DND-41 (cell line): ENCODE measurements around the gene RMND5A.

Experiments
- ATAC-seq: fragments of 200-7000 bp; cut with Tn5 transposase; 3 replicates; pipeline ENCODE4 v1.9.1; 2021; ENCODE audit warnings: low read depth; ENCODE audit not compliant: insufficient read depth
- DNase-seq: peaks from one replicate; pipeline ENCODE4 v3.0.0-alpha.2; 2020
- H2AFZ ChIP-seq: 2 replicates; pipeline ENCODE4 v1.6.0; 2012; ENCODE audit warnings: low read depth, low read length
- H3K27ac ChIP-seq: 2 replicates; pipeline ENCODE4 v1.5.1; 2012; ENCODE audit warnings: low read length, inconsistent platforms
- H3K27me3 ChIP-seq: fragments of 200-600 bp; sonication (generic); 2 replicates; pipeline ENCODE4 v1.6.0; 2012; ENCODE audit warnings: low read length, mild to moderate bottlenecking, inconsistent platforms; ENCODE audit not compliant: insufficient read depth, poor library complexity
- H3K36me3 ChIP-seq: 2 replicates; pipeline ENCODE4 v1.5.1; 2012; ENCODE audit warnings: low read length, inconsistent platforms; ENCODE audit not compliant: insufficient read depth
- H3K4me1 ChIP-seq: 2 replicates; pipeline ENCODE4 v1.5.1; 2012; ENCODE audit warnings: mild to moderate bottlenecking, low read length; ENCODE audit not compliant: insufficient read depth
- H3K4me2 ChIP-seq: 2 replicates; pipeline ENCODE4 v1.6.0; 2012; ENCODE audit warnings: mild to moderate bottlenecking, moderate library complexity, low read length, inconsistent platforms; ENCODE audit not compliant: insufficient read depth
- H3K4me3 ChIP-seq, 2 experiments: fragments of 200-600 bp in 1 of 2; shearing (Covaris generic) in 1 of 2; 2 replicates each; pipeline ENCODE4 v1.5.1; 2012 to 2016; ENCODE audit warnings: inconsistent platforms in 2 of 2, low read length in 2 of 2, mild to moderate bottlenecking in 2 of 2, low read depth in 1 of 2, moderate library complexity in 1 of 2
- H3K79me2 ChIP-seq: 2 replicates; pipeline ENCODE4 v1.6.0; 2012; ENCODE audit warnings: low read length, inconsistent platforms; ENCODE audit not compliant: insufficient read depth
- H3K9ac ChIP-seq: 2 replicates; pipeline ENCODE4 v1.6.0; 2012; ENCODE audit warnings: low read depth, mild to moderate bottlenecking, inconsistent platforms, low read length, moderate library complexity
- H3K9me3 ChIP-seq: 2 replicates; pipeline ENCODE4 v1.5.1; 2012; ENCODE audit warnings: low read length, moderate library complexity, mild to moderate bottlenecking, inconsistent platforms; ENCODE audit not compliant: insufficient read depth, severe bottlenecking
- H4K20me1 ChIP-seq: 2 replicates; pipeline ENCODE4 v1.6.0; 2012; ENCODE audit warnings: low read length; ENCODE audit not compliant: insufficient read depth
- EZH2 ChIP-seq: IDR thresholded peaks from 3 replicates; pipeline ENCODE4 v1.6.1; 2012; ENCODE audit warnings: borderline replicate concordance, low read depth, mild to moderate bottlenecking, moderate library complexity, low read length, inconsistent platforms; ENCODE audit not compliant: severe bottlenecking
- TF ChIP-seq, protein P1 (sequence below): IDR thresholded peaks from 2 replicates; pipeline ENCODE4 v1.5.1; 2012; ENCODE audit warnings: borderline replicate concordance, low read length, moderate library complexity, mild to moderate bottlenecking; ENCODE audit not compliant: poor library complexity, severe bottlenecking; ENCODE audit errors: extremely low read depth

Gene RMND5A

GRCh38 chr2:86786001-86786536 is 66.0 kb downstream of the RMND5A start:
- no peaks in the 10 kb centered on the region for H3K79me2 ChIP-seq
- H3K27ac ChIP-seq, result no peak overlapping the region
- no peak overlapping the region for H3K4me3 ChIP-seq
- no peak overlapping the region for H3K9ac ChIP-seq
- H3K9me3 ChIP-seq, result no peaks in the 10 kb centered on the region
- H3K27me3 ChIP-seq, result no peaks in the 10 kb centered on the region
- H3K4me2 ChIP-seq, result no peak overlapping the region
- ATAC-seq (peak; percentile 45; the same call in 1 of the 3 replicates), DNase-seq (no peak)
- no peaks in the 10 kb centered on the region for H3K36me3 ChIP-seq
- H4K20me1 ChIP-seq, result no peaks in the 10 kb centered on the region
- no peak overlapping the region for H2AFZ ChIP-seq
- TF ChIP-seq, protein P1, sequence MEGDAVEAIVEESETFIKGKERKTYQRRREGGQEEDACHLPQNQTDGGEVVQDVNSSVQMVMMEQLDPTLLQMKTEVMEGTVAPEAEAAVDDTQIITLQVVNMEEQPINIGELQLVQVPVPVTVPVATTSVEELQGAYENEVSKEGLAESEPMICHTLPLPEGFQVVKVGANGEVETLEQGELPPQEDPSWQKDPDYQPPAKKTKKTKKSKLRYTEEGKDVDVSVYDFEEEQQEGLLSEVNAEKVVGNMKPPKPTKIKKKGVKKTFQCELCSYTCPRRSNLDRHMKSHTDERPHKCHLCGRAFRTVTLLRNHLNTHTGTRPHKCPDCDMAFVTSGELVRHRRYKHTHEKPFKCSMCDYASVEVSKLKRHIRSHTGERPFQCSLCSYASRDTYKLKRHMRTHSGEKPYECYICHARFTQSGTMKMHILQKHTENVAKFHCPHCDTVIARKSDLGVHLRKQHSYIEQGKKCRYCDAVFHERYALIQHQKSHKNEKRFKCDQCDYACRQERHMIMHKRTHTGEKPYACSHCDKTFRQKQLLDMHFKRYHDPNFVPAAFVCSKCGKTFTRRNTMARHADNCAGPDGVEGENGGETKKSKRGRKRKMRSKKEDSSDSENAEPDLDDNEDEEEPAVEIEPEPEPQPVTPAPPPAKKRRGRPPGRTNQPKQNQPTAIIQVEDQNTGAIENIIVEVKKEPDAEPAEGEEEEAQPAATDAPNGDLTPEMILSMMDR, result no peak
- TF ChIP-seq EZH2, result no peak
- H3K4me1 ChIP-seq, result no peaks in the 10 kb centered on the region

GRCh38 chr2:86787736-86788135 is 67.6 kb downstream of the RMND5A start:
- DNase-seq (no peak), ATAC-seq (no peak)
- no peaks in the 10 kb centered on the region for H3K9me3 ChIP-seq
- no peaks in the 10 kb centered on the region for H3K27me3 ChIP-seq
- no peaks in the 10 kb centered on the region for H4K20me1 ChIP-seq
- H3K27ac ChIP-seq, result no peak overlapping the region
- H3K4me2 ChIP-seq, result no peak overlapping the region
- peaks cover under 1% of the 10 kb centered on the region; the same call in 1 of the 2 replicates for H3K4me1 ChIP-seq
- H3K4me3 ChIP-seq, result no peak overlapping the region
- H3K9ac ChIP-seq, result no peak overlapping the region
- no peak overlapping the region for H2AFZ ChIP-seq
- H3K36me3 ChIP-seq, result no peaks in the 10 kb centered on the region
- no peaks in the 10 kb centered on the region for H3K79me2 ChIP-seq
- TF ChIP-seq EZH2, result no peak
- TF ChIP-seq, protein P1, result no peak

DNA sequence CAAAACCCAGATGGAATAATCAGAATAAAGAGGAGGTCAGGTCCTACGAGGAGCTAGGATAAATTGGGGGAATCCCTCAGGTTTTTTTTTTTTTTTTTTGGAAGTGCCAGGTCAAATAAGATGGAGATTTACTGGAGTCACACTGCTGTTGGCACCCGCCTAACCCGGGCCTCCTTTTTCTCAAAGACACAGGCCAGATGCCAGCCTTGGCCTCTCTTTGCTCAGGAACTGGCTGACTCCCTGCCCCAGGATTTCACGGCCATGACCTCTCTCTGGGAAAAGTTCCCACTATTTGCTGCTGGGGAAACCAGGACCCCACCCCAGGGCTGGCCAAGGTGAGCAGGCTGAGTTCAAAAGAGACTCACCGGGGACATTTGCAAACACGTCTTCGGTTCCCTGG is 68.1 kb downstream of the RMND5A start:
- TF ChIP-seq, protein P1, result no peak
- TF ChIP-seq EZH2, result no peak

More for the DNA sequence above, 68.1 kb downstream of the RMND5A start:
- Histone ChIP-seq H3K4me2 (no peak overlapping the region), H3K9ac (no peak overlapping the region), H4K20me1 (no peaks in the 10 kb centered on the region), H3K4me1 (peaks cover 3% of the 10 kb centered on the region; the same call in 1 of the 2 replicates), H3K4me3 (no peak overlapping the region), H3K36me3 (no peaks in the 10 kb centered on the region), H2AFZ (no peak overlapping the region), H3K9me3 (no peaks in the 10 kb centered on the region), H3K27ac (no peak overlapping the region), H3K79me2 (no peaks in the 10 kb centered on the region), H3K27me3 (no peaks in the 10 kb centered on the region)
- DNase-seq (no peak), ATAC-seq (no peak)
